Upper lobe of left lung (tissue), 6 donors: ENCODE results near the gene NXPE3. TPM values are rescaled to one million over a fixed set of nuclear protein-coding genes. Genes with fewer than 3 reads are reported as not detected.

Experiments
- ATAC-seq, 2 donors: fragments of 200-7000 bp; cut with Tn5 transposase; one replicate each; pipeline ENCODE4 v1.9.1; 2022; ENCODE audit warnings: mild to moderate bottlenecking in 2 of 2, moderate library complexity in 2 of 2; ENCODE audit not compliant: low FRiP score in 2 of 2
- DNase-seq, 2 donors: peaks; one replicate each; pipeline ENCODE4 v3.0.0-alpha.2; 2019 to 2020
- H3K27ac ChIP-seq, 4 donors: fragments of 200-600 bp; sonication (generic); one replicate each; pipeline ENCODE4 v1.5.1; 2016 to 2019
- H3K27me3 ChIP-seq, 4 donors: fragments of 200-600 bp; sonication (generic); one replicate each; pipeline ENCODE4 v1.5.1; 2017 to 2019
- H3K36me3 ChIP-seq, 4 donors: fragments of 200-600 bp; sonication (generic); one replicate each; pipeline ENCODE4 v1.5.1; 2016 to 2019
- H3K4me1 ChIP-seq, 4 donors: fragments of 200-600 bp; sonication (generic); one replicate each; pipeline ENCODE4 v1.5.1; 2018 to 2019
- H3K4me3 ChIP-seq, 4 donors: fragments of 200-600 bp; sonication (generic); one replicate each; pipeline ENCODE4 v1.5.1; 2017 to 2019; ENCODE audit warnings: mild to moderate bottlenecking in 2 of 4, moderate library complexity in 1 of 4
- H3K9me3 ChIP-seq, 4 donors: fragments of 200-600 bp; sonication (generic); one replicate each; pipeline ENCODE4 v1.5.1; 2018 to 2019
- EP300 ChIP-seq, 4 donors: sonication (generic); formaldehyde crosslinking; IDR thresholded peaks; one replicate each; pipeline ENCODE4 v1.5.1; 2017; ENCODE audit warnings: antibody characterized with exemption in 4 of 4, control low read depth in 2 of 4
- POLR2A ChIP-seq, 4 donors: fragments of 450-650 bp; IDR thresholded peaks; one replicate each; pipeline ENCODE4 v1.5.1; 2016 to 2017; ENCODE audit warnings: antibody characterized with exemption in 4 of 4, mild to moderate bottlenecking in 2 of 4
- POLR2AphosphoS5 ChIP-seq, 2 donors: sonication (generic); formaldehyde crosslinking; IDR thresholded peaks; one replicate each; pipeline ENCODE4 v1.5.1; 2017; ENCODE audit warnings: antibody characterized with exemption in 2 of 2
- WGBS, 2 donors: methylation state at CpG; one replicate each; pipeline ENCODE4 v1.1.5; 2017 to 2018; 5-methylcytosine and 5-hydroxymethylcytosine counted together
- total RNA-seq, 6 donors: library from RNA; depleted of rRNA in 4 of 6; stranded (reverse); fragments of >200 nt in 4 of 6; gene quantifications; one replicate each; pipeline versions ENCODE4 v1.1.0 to v1.2.1, GENCODE V29; 2016 to 2021
- TF ChIP-seq, protein P1 (sequence below), 6 experiments: fragments of 450-650 bp in 4 of 6; fragments of 200-600 bp in 2 of 6; sonication (generic) in 2 of 6; IDR thresholded peaks; one replicate each; pipeline ENCODE4 v1.5.1; 2016 to 2019; ENCODE audit warnings: antibody characterized with exemption in 6 of 6
- donor health status: DM: no; HTN: no; CAD: no; lungs with moderate emphysema.
- donor health status: DM: no; HTN: yes; CAD: no; lungs with severe emphysema.

NXPE3 gene
- total RNA-seq, 6 donors from 2014 or later = 7.2 to 16.8 (median 15.5) TPM

DNA sequence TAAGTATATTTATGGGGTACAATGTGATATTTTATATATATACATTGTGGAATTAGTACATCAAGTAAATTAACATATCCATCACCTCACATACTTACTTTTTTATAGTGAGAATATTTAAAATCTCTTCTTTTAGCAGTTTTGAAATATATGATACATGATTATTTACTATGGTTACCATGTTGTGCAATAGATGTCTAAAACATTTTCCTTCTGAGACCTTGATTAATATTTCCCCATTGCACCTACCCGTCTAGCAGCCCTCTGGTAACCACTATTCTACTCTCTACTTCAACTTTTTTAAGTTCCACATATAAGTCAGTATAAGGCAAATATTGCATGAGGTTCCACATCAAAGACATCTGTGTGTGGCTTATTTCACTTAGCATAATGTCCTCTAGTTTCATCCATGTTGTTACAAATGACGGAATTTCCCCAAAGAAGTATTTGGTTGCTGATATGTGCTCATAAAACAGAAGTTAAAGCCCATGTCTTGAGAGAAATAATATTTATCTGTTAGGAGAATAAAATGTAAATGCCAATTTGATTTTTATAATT, 40.7 kb downstream of the NXPE3 start:
- Histone ChIP-seq H3K4me1 (peaks cover 0 to 8% (median 0%) of the 10 kb centered on the region in 4 donors), H3K27me3 (no peaks in the 10 kb centered on the region), H3K9me3 (no peaks in the 10 kb centered on the region), H3K27ac (no peak overlapping the region), H3K36me3 (peaks cover 0 to 29% (median 6%) of the 10 kb centered on the region in 4 donors), H3K4me3 (no peak overlapping the region)
- DNase-seq = no peak
- peak in 1 of 2 donors; percentile 48 for ATAC-seq
- WGBS, 2 donors = 67 to 80% methylated on average over 2 of the region's 2 CpGs
- TF ChIP-seq POLR2A (IDR thresholded peaks at IDR 0.05) (no peak), POLR2AphosphoS5 (IDR thresholded peaks at IDR 0.05) (no peak), EP300 (IDR thresholded peaks at IDR 0.05) (no peak)
- TF ChIP-seq, protein P1, sequence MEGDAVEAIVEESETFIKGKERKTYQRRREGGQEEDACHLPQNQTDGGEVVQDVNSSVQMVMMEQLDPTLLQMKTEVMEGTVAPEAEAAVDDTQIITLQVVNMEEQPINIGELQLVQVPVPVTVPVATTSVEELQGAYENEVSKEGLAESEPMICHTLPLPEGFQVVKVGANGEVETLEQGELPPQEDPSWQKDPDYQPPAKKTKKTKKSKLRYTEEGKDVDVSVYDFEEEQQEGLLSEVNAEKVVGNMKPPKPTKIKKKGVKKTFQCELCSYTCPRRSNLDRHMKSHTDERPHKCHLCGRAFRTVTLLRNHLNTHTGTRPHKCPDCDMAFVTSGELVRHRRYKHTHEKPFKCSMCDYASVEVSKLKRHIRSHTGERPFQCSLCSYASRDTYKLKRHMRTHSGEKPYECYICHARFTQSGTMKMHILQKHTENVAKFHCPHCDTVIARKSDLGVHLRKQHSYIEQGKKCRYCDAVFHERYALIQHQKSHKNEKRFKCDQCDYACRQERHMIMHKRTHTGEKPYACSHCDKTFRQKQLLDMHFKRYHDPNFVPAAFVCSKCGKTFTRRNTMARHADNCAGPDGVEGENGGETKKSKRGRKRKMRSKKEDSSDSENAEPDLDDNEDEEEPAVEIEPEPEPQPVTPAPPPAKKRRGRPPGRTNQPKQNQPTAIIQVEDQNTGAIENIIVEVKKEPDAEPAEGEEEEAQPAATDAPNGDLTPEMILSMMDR (IDR thresholded peaks at IDR 0.05) = no peak

DNA sequence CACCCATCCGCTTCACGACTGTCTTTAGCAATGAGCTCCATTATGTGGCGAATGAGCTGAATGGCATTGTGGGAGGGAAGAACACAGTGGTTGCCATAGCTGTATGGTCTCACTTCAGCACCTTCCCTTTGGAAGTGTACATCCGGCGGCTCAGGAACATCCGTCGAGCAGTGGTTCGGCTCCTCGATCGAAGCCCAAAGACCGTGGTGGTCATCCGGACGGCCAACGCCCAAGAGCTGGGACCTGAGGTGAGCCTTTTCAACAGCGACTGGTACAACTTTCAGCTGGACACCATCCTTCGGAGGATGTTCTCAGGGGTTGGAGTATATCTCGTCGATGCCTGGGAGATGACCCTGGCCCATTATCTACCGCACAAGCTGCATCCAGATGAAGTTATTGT, 42.5 kb downstream of the NXPE3 start:
- peaks cover 0 to 29% (median 6%) of the 10 kb centered on the region in 4 donors for H3K36me3 ChIP-seq
- no peak for TF ChIP-seq POLR2AphosphoS5 (IDR thresholded peaks at IDR 0.05)
- no peak for TF ChIP-seq POLR2A (IDR thresholded peaks at IDR 0.05)
- 95 to 99% methylated on average over 15 to 19 of the region's 19 CpGs for WGBS, 2 donors
- ATAC-seq = no peak
- no peaks in the 10 kb centered on the region for H3K27me3 ChIP-seq
- peaks cover 6 to 16% (median 10%) of the 10 kb centered on the region in 4 donors for H3K4me1 ChIP-seq
- DNase-seq = no peak
- H3K9me3 ChIP-seq = no peaks in the 10 kb centered on the region
- no peak overlapping the region for H3K4me3 ChIP-seq
- no peak overlapping the region for H3K27ac ChIP-seq

DNA sequence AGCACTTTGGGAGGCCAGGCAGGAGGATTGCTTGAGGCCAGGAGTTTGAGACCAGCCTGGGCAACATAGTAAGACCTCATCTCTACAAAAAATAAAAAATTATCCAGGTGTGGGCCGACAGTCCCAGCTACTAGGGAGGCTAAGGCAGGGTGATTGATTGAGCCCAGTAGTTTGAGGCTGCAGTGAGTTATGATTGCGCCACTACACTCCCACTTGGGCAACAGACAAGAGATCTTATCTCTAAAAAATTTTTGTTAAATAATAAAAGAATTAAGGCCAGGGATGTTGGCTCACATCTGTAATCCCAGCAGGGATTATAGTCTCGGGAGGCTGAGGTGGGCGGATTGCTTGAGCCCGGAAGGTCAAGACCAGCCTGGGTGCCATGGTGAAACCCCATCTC, 44.5 kb downstream of the NXPE3 start:
- Histone ChIP-seq H3K36me3 (peaks cover 0 to 19% (median 6%) of the 10 kb centered on the region in 4 donors), H3K9me3 (no peaks in the 10 kb centered on the region), H3K4me1 (peaks cover 15 to 25% (median 21%) of the 10 kb centered on the region in 4 donors), H3K4me3 (no peak overlapping the region), H3K27ac (peak overlapping the region in 1 of 4 donors; percentile 17), H3K27me3 (no peaks in the 10 kb centered on the region)
- DNase-seq (no peak), ATAC-seq (no peak)
- TF ChIP-seq, protein P1 (IDR thresholded peaks at IDR 0.05) = no peak
- TF ChIP-seq POLR2AphosphoS5 (IDR thresholded peaks at IDR 0.05) (no peak), POLR2A (IDR thresholded peaks at IDR 0.05) (no peak), EP300 (IDR thresholded peaks at IDR 0.05) (no peak)
- 77 to 81% methylated on average over 5 of the region's 5 CpGs for WGBS, 2 donors

- TF ChIP-seq POLR2A (IDR thresholded peaks at IDR 0.05) = no peak
- TF ChIP-seq, protein P1 (IDR thresholded peaks at IDR 0.05) = no peak
- TF ChIP-seq POLR2AphosphoS5 (IDR thresholded peaks at IDR 0.05) = no peak
- no peak for TF ChIP-seq EP300 (IDR thresholded peaks at IDR 0.05)
- ATAC-seq = no peak
- H3K27ac ChIP-seq = peak overlapping the region in 1 of 4 donors; percentile 10
Observed at GRCh38 chr3:101824702-101825101, 45.7 kb downstream of the NXPE3 start.

GRCh38 chr3:101825904-101826445, 47.0 kb downstream of the NXPE3 start:
- Histone ChIP-seq H3K4me3 (no peak overlapping the region), H3K27ac (peak overlapping the region in 3 of 4 donors; percentile 91 to 94 (median 92)), H3K9me3 (no peaks in the 10 kb centered on the region), H3K36me3 (peaks cover 0 to 15% (median 6%) of the 10 kb centered on the region in 4 donors), H3K4me1 (peaks cover 29 to 43% (median 36%) of the 10 kb centered on the region in 4 donors), H3K27me3 (no peaks in the 10 kb centered on the region)
- WGBS, 2 donors = 61 to 68% methylated on average over 2 of the region's 2 CpGs
- ATAC-seq = no peak
- DNase-seq = no peak
- no peak for TF ChIP-seq POLR2A (IDR thresholded peaks at IDR 0.05)

More at GRCh38 chr3:101824702-101825101, 45.7 kb downstream of the NXPE3 start:
- peaks cover 0 to 15% (median 6%) of the 10 kb centered on the region in 4 donors for H3K36me3 ChIP-seq
- no peaks in the 10 kb centered on the region for H3K9me3 ChIP-seq
- no peaks in the 10 kb centered on the region for H3K27me3 ChIP-seq
- WGBS, 2 donors = 65 to 78% methylated on average over 3 of the region's 3 CpGs
- no peak for DNase-seq
- H3K4me3 ChIP-seq = no peak overlapping the region
- H3K4me1 ChIP-seq = peaks cover 27 to 37% (median 33%) of the 10 kb centered on the region in 4 donors
